Natural killer cell (primary cell): ENCODE measurements around the gene EFCAB9. TPM values are rescaled to one million over a fixed set of nuclear protein-coding genes. Genes with fewer than 3 reads are reported as not detected.

Experiments
- ATAC-seq, 3 donors: fragments of 150-1000 bp in 2 of 3; fragments of 200-7000 bp in 1 of 3; cut with Tn5 transposase; 1 replicate in 1 of 3; 2 replicates in 2 of 3; pipeline ENCODE4 v1.10.0; 2021; ENCODE audit warnings: mild to moderate bottlenecking in 2 of 3, moderate library complexity in 2 of 3
- DNase-seq, 2 donors: peaks; one replicate each; pipeline versions ENCODE4 v3.0.0 to v3.0.0-alpha.2; 2013 to 2021; ENCODE audit warnings: mixed read lengths in 1 of 2
- H3K27ac ChIP-seq: one replicate; pipeline ENCODE4 v1.5.1; 2013; ENCODE audit warnings: mild to moderate bottlenecking, low read length
- H3K27me3 ChIP-seq: one replicate; pipeline ENCODE4 v1.6.1; 2013; ENCODE audit warnings: low read length; ENCODE audit not compliant: control insufficient read depth, insufficient read depth
- H3K36me3 ChIP-seq: one replicate; pipeline ENCODE4 v1.6.1; 2013; ENCODE audit warnings: low read length; ENCODE audit not compliant: control insufficient read depth, insufficient read depth
- H3K4me1 ChIP-seq: one replicate; pipeline ENCODE4 v1.6.1; 2013; ENCODE audit warnings: low read length; ENCODE audit not compliant: control insufficient read depth, insufficient read depth
- H3K4me3 ChIP-seq: one replicate; pipeline ENCODE4 v1.5.1; 2013; ENCODE audit warnings: low read length
- H3K9me3 ChIP-seq: one replicate; pipeline ENCODE4 v1.6.1; 2013; ENCODE audit warnings: low read length; ENCODE audit not compliant: control insufficient read depth, insufficient read depth
- H3K27ac Mint-ChIP-seq, 2 donors: one replicate each; pipeline ENCODE4 v1.8.0; 2022; ENCODE audit warnings: mild to moderate bottlenecking in 2 of 2, mixed read lengths in 2 of 2, moderate library complexity in 1 of 2
- H3K27me3 Mint-ChIP-seq, 2 donors: one replicate each; pipeline ENCODE4 v1.8.0; 2022; ENCODE audit warnings: low read depth in 2 of 2, mixed read lengths in 2 of 2
- H3K36me3 Mint-ChIP-seq: one replicate; pipeline ENCODE4 v1.8.0; 2022; ENCODE audit warnings: mixed read lengths
- H3K4me1 Mint-ChIP-seq, 2 donors: one replicate each; pipeline ENCODE4 v1.8.0; 2022; ENCODE audit warnings: mixed read lengths in 2 of 2
- H3K4me3 Mint-ChIP-seq: one replicate; pipeline ENCODE4 v1.8.0; 2022; ENCODE audit warnings: mild to moderate bottlenecking, moderate library complexity, mixed read lengths
- H3K9me3 Mint-ChIP-seq, 2 donors: one replicate each; pipeline ENCODE4 v1.8.0; 2022; ENCODE audit warnings: mixed read lengths in 2 of 2
- CTCF ChIP-seq: fragments of 200-600 bp; IDR thresholded peaks from one replicate; pipeline ENCODE4 v1.8.0; 2022; ENCODE audit warnings: antibody characterized with exemption
- WGBS: methylation state at CpG from one replicate; pipeline ENCODE4 v1.1.7; 2013; ENCODE audit warnings: missing lambda C conversion rate; ENCODE audit not compliant: insufficient coverage; 5-methylcytosine and 5-hydroxymethylcytosine counted together
- intact Hi-C: fragments of 100-400 bp; cut with micrococcal nuclease; formaldehyde crosslinking; loops from one replicate; pipeline ENCODE4 v1.14.2; 2022
- total RNA-seq, 4 donors: library from RNA; stranded (reverse); fragments of 120-200 nt in 1 of 4; gene quantifications; one replicate each; pipeline versions ENCODE4 v1.2.3 to v1.2.4, GENCODE V29; 2013 to 2022

Gene EFCAB9
- total RNA-seq, 3 donors from 2014 or later (not counting 1 experiment from before 2014, with no cell fraction given) = not detected

DNA sequence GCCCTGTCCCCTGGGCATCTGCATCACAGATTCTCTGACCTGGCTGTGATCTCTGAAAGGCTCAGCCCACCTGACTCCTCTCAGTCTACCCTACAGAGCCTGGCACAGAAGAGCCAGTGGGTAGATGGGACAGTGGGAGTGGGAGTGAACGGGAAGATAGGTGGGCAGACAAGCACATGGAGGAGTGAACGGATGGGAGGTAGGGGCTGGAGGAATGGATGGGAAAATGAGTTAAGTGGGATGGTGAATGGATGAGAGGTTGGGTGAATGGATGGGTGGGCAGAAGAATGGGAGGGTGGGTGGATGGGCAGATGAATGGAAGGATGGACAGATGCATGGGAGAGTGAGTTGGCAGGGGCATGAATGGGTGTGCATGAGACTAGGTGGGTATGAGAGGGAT lies 24.8 kb upstream of the EFCAB9 start:
- intact Hi-C loops = no loop called here
- Histone ChIP-seq H3K4me1 (peaks cover 97% of the 10 kb centered on the region), H3K27ac (peak overlapping the region; percentile 66), H3K27me3 (no peaks in the 10 kb centered on the region), H3K36me3 (peaks cover 37% of the 10 kb centered on the region), H3K4me3 (no peak overlapping the region), H3K9me3 (no peaks in the 10 kb centered on the region)
- H3K4me3 Mint-ChIP-seq = peak overlapping the region; percentile 80
- no peaks in the 10 kb centered on the region for H3K27me3 Mint-ChIP-seq
- no peaks in the 10 kb centered on the region for H3K9me3 Mint-ChIP-seq
- no peak for TF ChIP-seq CTCF
- H3K27ac Mint-ChIP-seq = peak overlapping the region; percentile 97 to 98
- DNase-seq (no peak), ATAC-seq (no peak)
- 90% methylated on average over 2 of the region's 2 CpGs for WGBS
- H3K4me1 Mint-ChIP-seq = peaks cover 77 to 97% of the 10 kb centered on the region in 2 donors
- H3K36me3 Mint-ChIP-seq = no peaks in the 10 kb centered on the region

GRCh38 chr5:172170251-172170701 lies 23.7 kb upstream of the EFCAB9 start:
- Histone ChIP-seq H3K4me3 (no peak overlapping the region), H3K27ac (peak overlapping the region; percentile 66), H3K9me3 (no peaks in the 10 kb centered on the region), H3K27me3 (no peaks in the 10 kb centered on the region), H3K36me3 (peaks cover 33% of the 10 kb centered on the region), H3K4me1 (peaks cover 96% of the 10 kb centered on the region)
- H3K36me3 Mint-ChIP-seq = no peaks in the 10 kb centered on the region
- H3K27ac Mint-ChIP-seq = peak overlapping the region; percentile 97 to 98
- TF ChIP-seq CTCF = no peak
- H3K4me3 Mint-ChIP-seq = peak overlapping the region; percentile 80
- no peaks in the 10 kb centered on the region for H3K9me3 Mint-ChIP-seq
- WGBS = 52% methylated on average over 8 of the region's 9 CpGs
- no peak for DNase-seq
- ATAC-seq = no peak
- no peaks in the 10 kb centered on the region for H3K27me3 Mint-ChIP-seq
- H3K4me1 Mint-ChIP-seq = peaks cover 88 to 97% of the 10 kb centered on the region in 2 donors
- intact Hi-C loops = loop anchor here (5.0 kb wide), 1 partner anchor 38 kb away; no protein-coding TSS in a partner anchor

DNA sequence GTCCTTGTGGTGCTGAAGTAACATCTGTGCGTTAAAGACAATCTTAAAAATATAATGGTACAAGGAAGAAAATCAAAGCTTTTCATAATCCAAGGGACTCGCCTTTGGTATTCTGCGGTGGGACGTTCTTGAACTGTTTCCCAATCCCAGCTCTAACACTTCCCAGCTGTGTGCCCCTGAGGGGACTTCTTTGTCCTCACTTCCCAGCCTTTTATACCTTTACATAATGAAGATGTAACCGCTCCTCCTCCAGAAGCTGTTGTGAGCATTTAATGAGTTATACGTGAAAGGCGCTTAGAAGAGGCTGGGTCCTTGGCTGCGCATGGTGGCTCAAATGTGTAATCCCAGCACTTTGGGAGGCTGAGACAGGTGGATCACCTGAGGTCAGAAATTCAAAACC lies 22.9 kb upstream of the EFCAB9 start:
- Histone ChIP-seq H3K9me3 (no peaks in the 10 kb centered on the region), H3K27ac (peak overlapping the region; percentile 66), H3K36me3 (peaks cover 27% of the 10 kb centered on the region), H3K27me3 (no peaks in the 10 kb centered on the region), H3K4me3 (no peak overlapping the region), H3K4me1 (peaks cover 95% of the 10 kb centered on the region)
- Mint-ChIP-seq H3K4me3 (peak overlapping the region; percentile 80), H3K9me3 (no peaks in the 10 kb centered on the region), H3K27ac (peak overlapping the region; percentile 97 to 98), H3K4me1 (peaks cover 94 to 99% of the 10 kb centered on the region in 2 donors), H3K27me3 (no peaks in the 10 kb centered on the region), H3K36me3 (no peaks in the 10 kb centered on the region)
- ATAC-seq = no peak
- TF ChIP-seq CTCF = no peak
- 75% methylated on average over 8 of the region's 8 CpGs for WGBS
- intact Hi-C loops = loop anchor here (5.0 kb wide), 1 partner anchor 39 kb away; no protein-coding TSS in a partner anchor
- DNase-seq = no peak
